Measurements from ENCODE around the gene ZNF668.
"Not testable (repeated sequence)": the region's sequence is repeated elsewhere in the genome, so short reads cannot be mapped to it uniquely, and the experiment has no call there.

GRCh38 chr16:31100876-31101641, 27.0 kb upstream of the ZNF668 start:
- TF ChIP-seq CTCF (conservative IDR thresholded peaks at IDR 0.05; ENCODE audit: low read depth in 2 of 2); EZH2phosphoT487 (IDR thresholded peaks at IDR 0.05; ENCODE audit: unreplicated experiment); EZH2 (IDR thresholded peaks at IDR 0.05; ENCODE audit: low read depth, unreplicated experiment); NANOG (IDR thresholded peaks at IDR 0.05; ENCODE audit: borderline replicate concordance): not testable (repeated sequence)
